ENCODE results near the gene BPNT1.
"Not testable (repeated sequence)": the region's sequence is repeated elsewhere in the genome, so short reads cannot be mapped to it uniquely, and the experiment has no call there.

The BPNT1 gene

GRCh38 chr1:220089650-220090556, at the start of gene BPNT1:
BPNT1 (minus strand) TSS chr1:220089788; CDS start chr1:220079846, 9,942 bp downstream.
- peak; percentile 89 for DNase-seq

GRCh38 chr1:220137019-220137786, 47.6 kb upstream of the BPNT1 start:
- DNase-seq, result no peak

GRCh38 chr1:220135755-220136154, 46.2 kb upstream of the BPNT1 start:
- no peak for DNase-seq

- DNase-seq, result no peak
Measured at GRCh38 chr1:220129479-220130210, 40.1 kb upstream of the BPNT1 start.

- no peak for DNase-seq
Measured at GRCh38 chr1:220127076-220127475, 37.5 kb upstream of the BPNT1 start.

GRCh38 chr1:220124542-220124941, 35.0 kb upstream of the BPNT1 start:
- DNase-seq, result peak; percentile 67

GRCh38 chr1:220123889-220124288, 34.3 kb upstream of the BPNT1 start:
- DNase-seq, result no peak

GRCh38 chr1:220123066-220123465, 33.5 kb upstream of the BPNT1 start:
- no peak for DNase-seq

- DNase-seq, result no peak
Measured at GRCh38 chr1:220121791-220122530, 32.4 kb upstream of the BPNT1 start.

- no peak for DNase-seq
Measured at GRCh38 chr1:220119043-220119512, 29.5 kb upstream of the BPNT1 start.

- peak; percentile 26 for DNase-seq
Measured at GRCh38 chr1:220113136-220113695, 23.6 kb upstream of the BPNT1 start.

- not testable (repeated sequence) for DNase-seq
Measured at GRCh38 chr1:220112600-220112999, 23.0 kb upstream of the BPNT1 start.

- not testable (repeated sequence) for DNase-seq
Measured at GRCh38 chr1:220110473-220110872, 20.9 kb upstream of the BPNT1 start.

GRCh38 chr1:220099826-220100225, 10.2 kb upstream of the BPNT1 start:
- no peak for DNase-seq

- DNase-seq, result peak; percentile 84
Measured at GRCh38 chr1:220094016-220094911, 4.7 kb upstream of the BPNT1 start, which contains the start of gene IARS2. IARS2 (plus strand) TSS chr1:220094132; CDS start chr1:220094217, 85 bp downstream.

- DNase-seq, result no peak
Measured at GRCh38 chr1:220093361-220094015, 3.9 kb upstream of the BPNT1 start.

- no peak for DNase-seq
Measured at GRCh38 chr1:220092694-220093093, 3.1 kb upstream of the BPNT1 start.

- DNase-seq, result not testable (repeated sequence)
Measured at GRCh38 chr1:220086261-220086686, 3.3 kb downstream of the BPNT1 start.

GRCh38 chr1:220084460-220084859, 5.1 kb downstream of the BPNT1 start:
- no peak for DNase-seq

- DNase-seq, result no peak
Measured at GRCh38 chr1:220077887-220078286, 11.7 kb downstream of the BPNT1 start.
